ENCODE results near the gene SORCS2. TPM values are rescaled to one million over a fixed set of nuclear protein-coding genes. Genes with fewer than 3 reads are reported as not detected.

SORCS2 gene
- total RNA-seq, 1 donor from 2014 or later, result 7.2 TPM

- ATAC-seq (no peak), DNase-seq (no peak)
- Histone ChIP-seq H3K27me3 (peaks cover 3% of the 10 kb centered on the region), H3K27ac (no peak overlapping the region), H3K4me3 (no peak overlapping the region), H3K4me1 (no peaks in the 10 kb centered on the region), H3K9me3 (no peaks in the 10 kb centered on the region), H3K36me3 (no peaks in the 10 kb centered on the region)
- TF ChIP-seq, protein P1, sequence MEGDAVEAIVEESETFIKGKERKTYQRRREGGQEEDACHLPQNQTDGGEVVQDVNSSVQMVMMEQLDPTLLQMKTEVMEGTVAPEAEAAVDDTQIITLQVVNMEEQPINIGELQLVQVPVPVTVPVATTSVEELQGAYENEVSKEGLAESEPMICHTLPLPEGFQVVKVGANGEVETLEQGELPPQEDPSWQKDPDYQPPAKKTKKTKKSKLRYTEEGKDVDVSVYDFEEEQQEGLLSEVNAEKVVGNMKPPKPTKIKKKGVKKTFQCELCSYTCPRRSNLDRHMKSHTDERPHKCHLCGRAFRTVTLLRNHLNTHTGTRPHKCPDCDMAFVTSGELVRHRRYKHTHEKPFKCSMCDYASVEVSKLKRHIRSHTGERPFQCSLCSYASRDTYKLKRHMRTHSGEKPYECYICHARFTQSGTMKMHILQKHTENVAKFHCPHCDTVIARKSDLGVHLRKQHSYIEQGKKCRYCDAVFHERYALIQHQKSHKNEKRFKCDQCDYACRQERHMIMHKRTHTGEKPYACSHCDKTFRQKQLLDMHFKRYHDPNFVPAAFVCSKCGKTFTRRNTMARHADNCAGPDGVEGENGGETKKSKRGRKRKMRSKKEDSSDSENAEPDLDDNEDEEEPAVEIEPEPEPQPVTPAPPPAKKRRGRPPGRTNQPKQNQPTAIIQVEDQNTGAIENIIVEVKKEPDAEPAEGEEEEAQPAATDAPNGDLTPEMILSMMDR (IDR thresholded peaks at IDR 0.05), result no peak
- intact Hi-C loops (cut with DNase I), result no loop called here
These were observed 45.1 kb upstream of the SORCS2 start for GRCh38 chr4:7147261-7147660.

GRCh38 chr4:7147661-7148310, 44.6 kb upstream of the SORCS2 start:
- DNase-seq (no peak), ATAC-seq (no peak)
- intact Hi-C loops (cut with DNase I), result no loop called here
- Histone ChIP-seq H3K9me3 (no peaks in the 10 kb centered on the region), H3K36me3 (no peaks in the 10 kb centered on the region), H3K4me3 (no peak overlapping the region), H3K4me1 (no peaks in the 10 kb centered on the region), H3K27ac (no peak overlapping the region), H3K27me3 (peaks cover 3% of the 10 kb centered on the region)
- TF ChIP-seq, protein P1 (IDR thresholded peaks at IDR 0.05), result no peak

DNA sequence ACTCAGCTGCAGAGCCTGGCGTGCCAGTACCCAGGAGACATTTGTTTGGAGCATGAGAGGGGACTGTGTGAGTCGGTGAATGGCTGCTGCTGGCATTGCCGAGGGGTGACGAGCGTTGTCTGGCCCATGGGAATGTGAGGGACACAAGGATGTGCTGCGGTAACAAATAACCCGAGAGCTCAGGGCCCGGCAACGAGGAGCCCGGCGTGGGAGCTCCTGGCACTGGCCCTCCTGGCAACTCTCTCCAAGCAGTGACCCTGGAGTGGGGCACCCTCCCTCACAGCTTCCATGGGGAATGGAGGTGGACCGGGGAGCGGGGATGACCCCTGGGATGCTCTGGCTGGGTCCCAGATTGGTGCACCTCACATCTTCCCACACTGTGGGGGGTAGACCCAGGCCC, 44.0 kb upstream of the SORCS2 start:
- H3K27me3 ChIP-seq, result peaks cover 3% of the 10 kb centered on the region
- ATAC-seq (no peak), DNase-seq (no peak)
- H3K4me1 ChIP-seq, result no peaks in the 10 kb centered on the region
- H3K36me3 ChIP-seq, result no peaks in the 10 kb centered on the region
- H3K27ac ChIP-seq, result no peak overlapping the region
- no peaks in the 10 kb centered on the region for H3K9me3 ChIP-seq
- intact Hi-C loops (cut with DNase I), result no loop called here
- TF ChIP-seq, protein P1 (IDR thresholded peaks at IDR 0.05), result no peak
- no peak overlapping the region for H3K4me3 ChIP-seq

GRCh38 chr4:7150036-7150635, 42.2 kb upstream of the SORCS2 start:
- Histone ChIP-seq H3K4me1 (no peaks in the 10 kb centered on the region), H3K9me3 (no peaks in the 10 kb centered on the region), H3K36me3 (no peaks in the 10 kb centered on the region), H3K27ac (no peak overlapping the region), H3K4me3 (no peak overlapping the region), H3K27me3 (peaks cover 3% of the 10 kb centered on the region)
- DNase-seq (no peak), ATAC-seq (no peak)
- intact Hi-C loops (cut with DNase I), result no loop called here
- TF ChIP-seq, protein P1 (IDR thresholded peaks at IDR 0.05), result no peak

GRCh38 chr4:7151668-7152227, 40.6 kb upstream of the SORCS2 start:
- DNase-seq (no peak), ATAC-seq (no peak)
- no peaks in the 10 kb centered on the region for H3K9me3 ChIP-seq
- intact Hi-C loops (cut with DNase I), result no loop called here
- TF ChIP-seq, protein P1 (IDR thresholded peaks at IDR 0.05), result no peak
- no peaks in the 10 kb centered on the region for H3K4me1 ChIP-seq
- H3K27me3 ChIP-seq, result peaks cover 1% of the 10 kb centered on the region
- H3K27ac ChIP-seq, result no peak overlapping the region
- no peaks in the 10 kb centered on the region for H3K36me3 ChIP-seq
- no peak overlapping the region for H3K4me3 ChIP-seq
